Endodermal cell (in vitro differentiated cells): ENCODE measurements around the gene PREX1. TPM values are rescaled to one million over a fixed set of nuclear protein-coding genes. Genes with fewer than 3 reads are reported as not detected.

ENCODE experiments used
- DNase-seq: peaks from one replicate; pipeline ENCODE4 v3.0.0-alpha.2; 2017
- H3K27ac ChIP-seq: 2 replicates; pipeline ENCODE4 v1.5.1; 2013; ENCODE audit warnings: mild to moderate bottlenecking, low read depth, low read length, moderate library complexity
- H3K27me3 ChIP-seq: 2 replicates; pipeline ENCODE4 v1.6.1; 2013; ENCODE audit warnings: mild to moderate bottlenecking, low read length, moderate library complexity; ENCODE audit not compliant: insufficient read depth, control insufficient read depth, poor library complexity, severe bottlenecking
- H3K36me3 ChIP-seq: 2 replicates; pipeline ENCODE4 v1.7.0; 2013; ENCODE audit warnings: mild to moderate bottlenecking, low read length, moderate library complexity; ENCODE audit not compliant: control insufficient read depth, insufficient read depth
- H3K4me1 ChIP-seq: one replicate; pipeline ENCODE4 v1.7.0; 2013; ENCODE audit warnings: low read length; ENCODE audit not compliant: control insufficient read depth, insufficient read depth
- H3K4me3 ChIP-seq: 2 replicates; pipeline ENCODE4 v1.5.1; 2013; ENCODE audit warnings: mild to moderate bottlenecking, low read length, moderate library complexity
- H3K9ac ChIP-seq: 2 replicates; pipeline ENCODE4 v1.6.1; 2013; ENCODE audit warnings: mild to moderate bottlenecking, low read length, moderate library complexity; ENCODE audit not compliant: poor library complexity, severe bottlenecking; ENCODE audit errors: extremely low read depth
- H3K9me3 ChIP-seq: 2 replicates; pipeline ENCODE4 v1.6.1; 2013; ENCODE audit warnings: mild to moderate bottlenecking, low read length, moderate library complexity; ENCODE audit not compliant: control insufficient read depth
- H3K27ac Mint-ChIP-seq: 2 replicates; pipeline ENCODE4 v1.8.0; 2020; ENCODE audit warnings: mixed read lengths
- H3K27me3 Mint-ChIP-seq: 2 replicates; pipeline ENCODE4 v1.8.0; 2021; ENCODE audit warnings: mild to moderate bottlenecking, mixed read lengths; ENCODE audit not compliant: insufficient read depth
- H3K36me3 Mint-ChIP-seq: 2 replicates; pipeline ENCODE4 v1.8.0; 2020; ENCODE audit warnings: low read depth, mixed read lengths
- H3K4me1 Mint-ChIP-seq: 2 replicates; pipeline ENCODE4 v1.8.0; 2020; ENCODE audit warnings: mixed read lengths
- H3K4me3 Mint-ChIP-seq: 2 replicates; pipeline ENCODE4 v1.8.0; 2020; ENCODE audit warnings: mild to moderate bottlenecking, moderate library complexity, mixed read lengths
- H3K9me3 Mint-ChIP-seq: 2 replicates; pipeline ENCODE4 v1.8.0; 2020; ENCODE audit warnings: mild to moderate bottlenecking, mixed read lengths
- WGBS, 2 experiments: methylation state at CpG; one replicate each; pipeline versions ENCODE4 v1.1.5 to v1.1.7; 2013; ENCODE audit warnings: missing lambda C conversion rate in 2 of 2, mixed read lengths in 1 of 2; ENCODE audit not compliant: insufficient coverage in 1 of 2, insufficient read length in 1 of 2; 5-methylcytosine and 5-hydroxymethylcytosine counted together
- total RNA-seq, 2 donors: library from RNA; stranded (reverse); fragmentation: NEBNext Ultra II Directional in 1 of 2; extraction: Animal tissue kit (Norgen Biotek cat#: 25700) in 1 of 2; gene quantifications; 2 replicates in 1 of 2; 3 replicates in 1 of 2; pipeline ENCODE4 v1.2.1, GENCODE V29; 2021
- TF ChIP-seq, protein P1 (sequence below): fragments of 200-600 bp; sonication (generic); conservative IDR thresholded peaks from 2 replicates; pipeline ENCODE4 v1.5.0; 2021; ENCODE audit warnings: antibody characterized with exemption, mild to moderate bottlenecking

Gene PREX1
- total RNA-seq, 2 donors from 2014 or later, result 65.3 to 70.5 TPM

DNA sequence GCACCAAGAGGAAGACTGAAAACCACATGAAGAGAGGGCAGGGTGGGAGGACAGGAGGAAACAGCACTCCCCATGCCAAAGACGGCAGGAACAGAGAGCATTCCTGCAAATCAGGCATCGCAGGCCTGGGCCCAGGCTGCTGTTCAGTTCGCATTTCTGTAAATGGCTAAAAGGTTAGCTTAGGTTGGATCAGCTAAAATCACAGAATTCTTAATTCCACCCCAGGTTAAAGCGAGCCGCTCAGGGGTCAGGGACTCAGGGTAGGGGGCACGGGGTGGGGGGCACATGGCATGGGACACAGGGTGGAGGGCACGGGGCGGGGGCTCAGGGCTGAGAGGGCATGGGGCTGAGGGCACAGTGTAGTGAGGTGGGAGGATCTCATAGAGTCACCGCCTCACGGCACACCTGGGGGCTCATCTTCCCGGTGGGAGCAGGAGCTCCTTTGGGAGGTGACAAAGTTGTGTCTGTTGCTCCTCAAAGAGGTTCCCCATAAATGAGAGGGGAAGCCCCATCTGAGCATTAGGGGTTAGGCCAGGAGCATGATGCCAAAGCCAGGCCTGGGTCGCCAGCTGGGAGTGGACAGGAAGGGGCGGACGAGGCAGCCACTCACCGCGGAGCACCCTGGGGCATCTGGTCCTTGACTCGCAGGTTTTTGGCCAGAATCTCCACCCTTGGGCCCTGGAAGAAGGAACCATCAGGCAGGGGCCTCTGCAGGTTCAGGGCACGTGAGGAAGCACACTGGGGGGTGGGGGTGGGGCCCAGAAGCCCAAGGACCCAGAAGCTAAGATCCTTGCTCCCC is 200.7 kb downstream of the PREX1 start:
- TF ChIP-seq, protein P1, sequence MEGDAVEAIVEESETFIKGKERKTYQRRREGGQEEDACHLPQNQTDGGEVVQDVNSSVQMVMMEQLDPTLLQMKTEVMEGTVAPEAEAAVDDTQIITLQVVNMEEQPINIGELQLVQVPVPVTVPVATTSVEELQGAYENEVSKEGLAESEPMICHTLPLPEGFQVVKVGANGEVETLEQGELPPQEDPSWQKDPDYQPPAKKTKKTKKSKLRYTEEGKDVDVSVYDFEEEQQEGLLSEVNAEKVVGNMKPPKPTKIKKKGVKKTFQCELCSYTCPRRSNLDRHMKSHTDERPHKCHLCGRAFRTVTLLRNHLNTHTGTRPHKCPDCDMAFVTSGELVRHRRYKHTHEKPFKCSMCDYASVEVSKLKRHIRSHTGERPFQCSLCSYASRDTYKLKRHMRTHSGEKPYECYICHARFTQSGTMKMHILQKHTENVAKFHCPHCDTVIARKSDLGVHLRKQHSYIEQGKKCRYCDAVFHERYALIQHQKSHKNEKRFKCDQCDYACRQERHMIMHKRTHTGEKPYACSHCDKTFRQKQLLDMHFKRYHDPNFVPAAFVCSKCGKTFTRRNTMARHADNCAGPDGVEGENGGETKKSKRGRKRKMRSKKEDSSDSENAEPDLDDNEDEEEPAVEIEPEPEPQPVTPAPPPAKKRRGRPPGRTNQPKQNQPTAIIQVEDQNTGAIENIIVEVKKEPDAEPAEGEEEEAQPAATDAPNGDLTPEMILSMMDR, result no peak
- no peaks in the 10 kb centered on the region for H3K9me3 ChIP-seq
- no peak for DNase-seq
- H3K4me1 Mint-ChIP-seq, result no peaks in the 10 kb centered on the region
- WGBS, 2 experiments, result 91 to 96% methylated on average over 8 to 18 of the region's 18 CpGs
- H3K9me3 Mint-ChIP-seq, result no peaks in the 10 kb centered on the region
- no peak overlapping the region for H3K9ac ChIP-seq
- H3K27ac ChIP-seq, result peak overlapping the region; percentile 17
- H3K27me3 Mint-ChIP-seq, result no peaks in the 10 kb centered on the region
- H3K4me3 Mint-ChIP-seq, result no peak overlapping the region
- peaks cover 67% of the 10 kb centered on the region for H3K36me3 ChIP-seq
- no peak overlapping the region for H3K27ac Mint-ChIP-seq
- peaks cover 56% of the 10 kb centered on the region for H3K36me3 Mint-ChIP-seq
- no peaks in the 10 kb centered on the region for H3K27me3 ChIP-seq
- H3K4me3 ChIP-seq, result no peak overlapping the region
- no peaks in the 10 kb centered on the region for H3K4me1 ChIP-seq

DNA sequence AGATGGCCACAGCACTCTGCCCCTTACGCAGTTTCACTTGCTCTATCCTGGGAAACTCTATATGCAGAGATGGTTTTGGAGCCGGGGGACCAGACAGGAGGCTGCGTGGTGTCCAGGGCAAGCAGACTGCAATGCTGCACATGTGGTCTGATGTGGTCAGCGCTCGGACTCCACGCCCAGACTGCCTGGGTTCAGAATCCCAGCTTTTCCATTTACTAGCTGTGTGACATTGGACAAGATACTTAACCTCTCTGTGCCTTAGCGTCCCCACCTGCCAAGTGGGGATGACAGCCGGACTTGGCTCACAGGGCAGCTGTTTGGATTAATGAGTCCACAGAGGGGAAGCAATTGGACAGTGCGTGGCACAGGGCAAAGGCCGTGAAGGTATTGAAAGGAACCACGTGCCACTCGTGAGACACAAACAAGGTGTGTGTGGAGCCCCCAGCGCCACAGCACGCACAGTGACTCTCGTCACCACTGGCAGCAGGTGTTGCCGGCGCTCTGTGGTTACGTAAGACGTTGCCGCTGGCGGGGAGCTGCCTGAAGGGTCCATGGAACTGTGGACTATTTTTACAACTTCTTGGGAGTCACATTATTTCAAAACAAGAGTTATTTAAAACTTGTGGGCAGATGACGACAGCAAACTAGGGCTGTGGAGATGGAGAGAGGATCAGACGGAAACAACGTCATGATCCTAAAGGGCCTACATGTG is 201.4 kb downstream of the PREX1 start:
- Histone ChIP-seq H3K9me3 (no peaks in the 10 kb centered on the region), H3K27me3 (no peaks in the 10 kb centered on the region), H3K27ac (peak overlapping the region; percentile 17), H3K4me1 (no peaks in the 10 kb centered on the region), H3K36me3 (peaks cover 60% of the 10 kb centered on the region), H3K4me3 (no peak overlapping the region), H3K9ac (no peak overlapping the region)
- 95 to 96% methylated on average over 24 of the region's 24 CpGs for WGBS, 2 experiments
- no peak overlapping the region for H3K27ac Mint-ChIP-seq
- no peak for DNase-seq
- H3K36me3 Mint-ChIP-seq, result peaks cover 55% of the 10 kb centered on the region
- H3K4me1 Mint-ChIP-seq, result no peaks in the 10 kb centered on the region
- no peaks in the 10 kb centered on the region for H3K27me3 Mint-ChIP-seq
- TF ChIP-seq, protein P1, result no peak
- H3K9me3 Mint-ChIP-seq, result no peaks in the 10 kb centered on the region
- H3K4me3 Mint-ChIP-seq, result no peak overlapping the region

DNA sequence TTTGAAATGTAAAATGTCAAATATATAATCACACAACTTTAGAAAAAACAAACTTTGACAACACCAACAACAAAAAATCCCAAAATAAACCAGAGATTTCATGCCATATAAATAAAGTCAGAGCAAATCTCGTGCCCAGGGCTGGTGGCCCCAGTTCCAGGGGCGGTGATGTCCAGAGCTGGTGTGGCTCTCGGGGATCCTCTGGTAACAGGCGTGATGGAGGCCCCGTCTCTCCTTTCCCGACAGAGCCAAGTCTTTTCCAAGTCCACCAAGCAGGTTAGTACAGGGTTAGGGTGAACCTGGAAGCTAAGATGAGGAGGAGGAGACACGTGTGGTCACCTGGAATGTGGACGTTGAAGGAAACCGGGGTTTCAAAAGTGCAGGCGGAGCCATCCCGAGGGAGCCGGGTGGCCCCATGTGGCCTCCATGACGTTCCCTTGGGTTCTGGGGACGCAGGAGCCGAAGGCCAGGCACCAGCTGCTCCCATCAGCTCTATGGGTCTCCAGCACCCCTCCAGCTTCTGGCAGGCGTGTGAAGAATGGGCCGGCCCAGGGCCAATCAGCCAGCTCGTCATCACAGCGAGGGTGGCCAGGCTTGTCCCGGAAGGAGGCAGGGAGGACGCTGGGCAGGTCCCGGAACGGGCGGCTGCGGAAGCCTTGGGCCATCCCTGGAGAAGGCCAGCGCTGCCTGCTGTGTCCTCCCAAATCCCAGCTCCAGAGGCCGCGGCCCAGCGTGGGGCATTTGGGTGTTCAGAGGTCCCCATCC is 202.5 kb downstream of the PREX1 start:
- H3K27ac Mint-ChIP-seq, result no peak overlapping the region
- TF ChIP-seq, protein P1, result no peak
- WGBS, 2 experiments, result 91% methylated on average over 11 to 29 of the region's 29 CpGs
- Histone ChIP-seq H3K27ac (no peak overlapping the region), H3K9ac (no peak overlapping the region), H3K4me3 (no peak overlapping the region), H3K27me3 (no peaks in the 10 kb centered on the region), H3K9me3 (no peaks in the 10 kb centered on the region), H3K4me1 (no peaks in the 10 kb centered on the region), H3K36me3 (peaks cover 52% of the 10 kb centered on the region)
- no peaks in the 10 kb centered on the region for H3K4me1 Mint-ChIP-seq
- DNase-seq, result no peak
- H3K36me3 Mint-ChIP-seq, result peaks cover 46% of the 10 kb centered on the region
- H3K9me3 Mint-ChIP-seq, result no peaks in the 10 kb centered on the region
- H3K4me3 Mint-ChIP-seq, result no peak overlapping the region
- no peaks in the 10 kb centered on the region for H3K27me3 Mint-ChIP-seq
